H1 (cell line): ENCODE results near the gene ALOX15B. TPM values are rescaled to one million over a fixed set of nuclear protein-coding genes. Genes with fewer than 3 reads are reported as not detected.

Experiments used
- SAP30 ChIP-seq: fragments of 300-600 bp; sonication (generic); IDR thresholded peaks from 2 replicates; pipeline ENCODE4 v1.7.1; 2012; ENCODE audit warnings: low read length, moderate library complexity, mild to moderate bottlenecking, inconsistent platforms; ENCODE audit not compliant: insufficient read depth, insufficient replicate concordance
- SIN3A ChIP-seq, 2 experiments: IDR thresholded peaks in 1 of 2; conservative IDR thresholded peaks in 1 of 2; 2 replicates each; pipeline ENCODE4 v1.6.1; 2011 to 2012; ENCODE audit warnings: low read length in 2 of 2, improper control_type of control experiment in 1 of 2, low read depth in 1 of 2, mild to moderate bottlenecking in 1 of 2
- polyA plus RNA-seq, 7 experiments: library from polyadenylated mRNA; depleted of rRNA in 3 of 7; stranded (reverse) in 5 of 7; unstranded in 2 of 7; fragments of >200 nt in 5 of 7; fragments of 200-250 nt in 2 of 7; gene quantifications; 1 replicate in 5 of 7; 2 replicates in 1 of 7; 4 replicates in 1 of 7; pipeline versions ENCODE4 v1.2.1 to v1.2.3, GENCODE V29; 2011 to 2013; ENCODE audit warnings: missing spikeins in 2 of 7, mixed read lengths in 2 of 7
- total RNA-seq: library from RNA; stranded (reverse); fragmentation: NEBNext Ultra II Directional; extraction: Animal tissue kit (Norgen Biotek cat#: 25700); gene quantifications from 2 replicates; pipeline ENCODE4 v1.2.1, GENCODE V29; 2021

The ALOX15B gene
- total and polyA plus RNA-seq, 2 of the 8 experiments (the other 6 are each of a cell fraction or from before 2014, with no cell fraction given), result 0.63 to 0.91 TPM

DNA sequence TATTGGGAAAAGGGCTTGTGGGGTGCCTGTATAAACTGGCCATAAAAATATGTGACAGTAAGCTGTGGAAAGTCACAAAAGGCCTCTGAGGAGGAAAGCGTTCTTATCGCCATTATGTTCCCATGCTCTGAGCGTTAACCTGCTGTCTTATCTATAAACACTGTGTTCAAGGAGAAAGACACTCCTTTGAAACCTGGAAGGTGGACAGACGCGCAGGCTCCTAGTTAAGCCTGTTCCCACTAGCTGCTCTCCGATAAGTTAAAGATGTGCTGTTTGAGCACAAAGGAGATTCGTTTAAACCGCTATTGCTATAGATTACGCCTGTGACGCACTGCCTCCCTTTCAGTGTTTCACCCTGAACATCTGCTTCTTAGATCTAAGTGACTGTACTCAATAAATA lies 43.4 kb downstream of the ALOX15B start (continued):
- no peak for TF ChIP-seq SAP30
- no peak for TF ChIP-seq SIN3A (conservative IDR thresholded peaks at IDR 0.05 in 1 of 2, IDR thresholded peaks at IDR 0.05 in 1 of 2; ENCODE audit: low read depth in 1 of 2, low read length in 2 of 2)
- TF ChIP-seq, all 59 proteins: peak for 0
